HG02852 (cell line): Measurements from ENCODE around the gene SRSF4.
"Not testable (repeated sequence)": the region's sequence is repeated elsewhere in the genome, so short reads cannot be mapped to it uniquely, and the experiment has no call there.

Source experiments
- ATAC-seq: cut with Tn5 transposase; IDR thresholded peaks from one replicate; pipeline ENCODE4 v1.9.1; 2021; ENCODE audit warnings: mild to moderate bottlenecking, moderate library complexity; ENCODE audit not compliant: unreplicated experiment

The SRSF4 gene

GRCh38 chr1:29166291-29166878 lies 15.3 kb downstream of the SRSF4 start:
- ATAC-seq, result no peak

GRCh38 chr1:29164588-29164987 lies 17.1 kb downstream of the SRSF4 start:
- no peak for ATAC-seq

GRCh38 chr1:29162476-29163138 lies 19.1 kb downstream of the SRSF4 start:
- no peak for ATAC-seq

GRCh38 chr1:29162025-29162424 lies 19.7 kb downstream of the SRSF4 start:
- ATAC-seq, result no peak

- no peak for ATAC-seq
These were observed 21.9 kb downstream of the SRSF4 start for GRCh38 chr1:29159773-29160172.

- ATAC-seq, result no peak
These were observed 24.5 kb downstream of the SRSF4 start for GRCh38 chr1:29157269-29157601.

GRCh38 chr1:29156543-29157268 lies 25.0 kb downstream of the SRSF4 start:
- no peak for ATAC-seq

- no peak for ATAC-seq
These were observed 29.5 kb downstream of the SRSF4 start for GRCh38 chr1:29152046-29152805.

GRCh38 chr1:29150346-29150745 lies 31.4 kb downstream of the SRSF4 start:
- ATAC-seq, result not testable (repeated sequence)

GRCh38 chr1:29148656-29149491 lies 32.8 kb downstream of the SRSF4 start:
- ATAC-seq, result no peak

GRCh38 chr1:29145739-29146437 lies 35.8 kb downstream of the SRSF4 start:
- ATAC-seq, result no peak

GRCh38 chr1:29144178-29144577 lies 37.5 kb downstream of the SRSF4 start:
- ATAC-seq, result no peak

GRCh38 chr1:29142714-29143113 lies 39.0 kb downstream of the SRSF4 start:
- ATAC-seq, result no peak

- no peak for ATAC-seq
These were observed 45.2 kb downstream of the SRSF4 start for GRCh38 chr1:29136391-29136915.

- ATAC-seq, result no peak
These were observed 47.0 kb downstream of the SRSF4 start for GRCh38 chr1:29134695-29135028.

GRCh38 chr1:29133861-29134694 lies 47.6 kb downstream of the SRSF4 start:
- no peak for ATAC-seq

- ATAC-seq, result not testable (repeated sequence)
These were observed 50.6 kb downstream of the SRSF4 start for GRCh38 chr1:29131056-29131455.

GRCh38 chr1:29129916-29130315 lies 51.8 kb downstream of the SRSF4 start:
- ATAC-seq, result no peak

GRCh38 chr1:29128739-29129138 lies 53.0 kb downstream of the SRSF4 start:
- ATAC-seq, result no peak
